ENCODE data around the gene ERBIN. TPM values are rescaled to one million over a fixed set of nuclear protein-coding genes. Genes with fewer than 3 reads are reported as not detected.
"Not testable (repeated sequence)": the region's sequence is repeated elsewhere in the genome, so short reads cannot be mapped to it uniquely, and the experiment has no call there.

The ERBIN gene
- total RNA-seq, 1 experiment from 2014 or later: 88.4 TPM

- H3K4me1 ChIP-seq (ENCODE audit: control insufficient read depth, insufficient read depth, low read length): no peaks in the 10 kb centered on the region
- no peak overlapping the region for H3K27ac ChIP-seq (ENCODE audit: low read length)
- DNase-seq (ENCODE audit: low read depth, low spot score): no peak
- ChIA-PET POLR2A (no interaction called here), CTCF (no interaction called here)
- no peaks in the 10 kb centered on the region for H3K36me3 ChIP-seq (ENCODE audit: control insufficient read depth, insufficient read depth, low read length)
- no peak overlapping the region for H3K4me3 ChIP-seq (ENCODE audit: low read depth in 2 of 2, low read length in 2 of 2)
- H3K9me3 ChIP-seq (ENCODE audit: control insufficient read depth, insufficient read depth, low read depth, low read length): no peaks in the 10 kb centered on the region
- ATAC-seq: no peak
- in situ Hi-C loops (cut with HindIII; ENCODE audit: low pct_unique_long_range_greater_than_20kb, low sequenced_read_pairs) (no loop called here), intact Hi-C loops (cut with micrococcal nuclease; ENCODE audit: unreplicated experiment) (no loop called here)
- TF ChIP-seq, protein P1, sequence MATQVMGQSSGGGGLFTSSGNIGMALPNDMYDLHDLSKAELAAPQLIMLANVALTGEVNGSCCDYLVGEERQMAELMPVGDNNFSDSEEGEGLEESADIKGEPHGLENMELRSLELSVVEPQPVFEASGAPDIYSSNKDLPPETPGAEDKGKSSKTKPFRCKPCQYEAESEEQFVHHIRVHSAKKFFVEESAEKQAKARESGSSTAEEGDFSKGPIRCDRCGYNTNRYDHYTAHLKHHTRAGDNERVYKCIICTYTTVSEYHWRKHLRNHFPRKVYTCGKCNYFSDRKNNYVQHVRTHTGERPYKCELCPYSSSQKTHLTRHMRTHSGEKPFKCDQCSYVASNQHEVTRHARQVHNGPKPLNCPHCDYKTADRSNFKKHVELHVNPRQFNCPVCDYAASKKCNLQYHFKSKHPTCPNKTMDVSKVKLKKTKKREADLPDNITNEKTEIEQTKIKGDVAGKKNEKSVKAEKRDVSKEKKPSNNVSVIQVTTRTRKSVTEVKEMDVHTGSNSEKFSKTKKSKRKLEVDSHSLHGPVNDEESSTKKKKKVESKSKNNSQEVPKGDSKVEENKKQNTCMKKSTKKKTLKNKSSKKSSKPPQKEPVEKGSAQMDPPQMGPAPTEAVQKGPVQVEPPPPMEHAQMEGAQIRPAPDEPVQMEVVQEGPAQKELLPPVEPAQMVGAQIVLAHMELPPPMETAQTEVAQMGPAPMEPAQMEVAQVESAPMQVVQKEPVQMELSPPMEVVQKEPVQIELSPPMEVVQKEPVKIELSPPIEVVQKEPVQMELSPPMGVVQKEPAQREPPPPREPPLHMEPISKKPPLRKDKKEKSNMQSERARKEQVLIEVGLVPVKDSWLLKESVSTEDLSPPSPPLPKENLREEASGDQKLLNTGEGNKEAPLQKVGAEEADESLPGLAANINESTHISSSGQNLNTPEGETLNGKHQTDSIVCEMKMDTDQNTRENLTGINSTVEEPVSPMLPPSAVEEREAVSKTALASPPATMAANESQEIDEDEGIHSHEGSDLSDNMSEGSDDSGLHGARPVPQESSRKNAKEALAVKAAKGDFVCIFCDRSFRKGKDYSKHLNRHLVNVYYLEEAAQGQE (IDR thresholded peaks at IDR 0.05; ENCODE audit: insufficient read depth in 1 of 2, low read depth in 2 of 2, low read length in 1 of 2): no peak
- no peak for TF ChIP-seq POLR2AphosphoS5 (IDR thresholded peaks at IDR 0.05; ENCODE audit: low read depth, low read length)
- no peak for TF ChIP-seq CTCF (IDR thresholded peaks at IDR 0.05)
- no peak for TF ChIP-seq TCF7L2 (IDR thresholded peaks at IDR 0.05; ENCODE audit: low read depth, low read length)
- TF ChIP-seq SIN3A (IDR thresholded peaks at IDR 0.05; ENCODE audit: borderline replicate concordance, insufficient read depth, low read depth, low read length): no peak
- H3K27me3 ChIP-seq (ENCODE audit: control insufficient read depth, insufficient read depth, low read length): no peaks in the 10 kb centered on the region
- no TSS peak for BruUV-seq (replicated peaks)
Observed at GRCh38 chr5:65883461-65883860, 42.9 kb upstream of the ERBIN start.

GRCh38 chr5:65886387-65886786 is 40.0 kb upstream of the ERBIN start:
- DNase-seq (ENCODE audit: low read depth, low spot score): no peak
- no peaks in the 10 kb centered on the region for H3K9me3 ChIP-seq (ENCODE audit: control insufficient read depth, insufficient read depth, low read depth, low read length)
- in situ Hi-C loops (cut with HindIII; ENCODE audit: low pct_unique_long_range_greater_than_20kb, low sequenced_read_pairs): no loop called here
- H3K36me3 ChIP-seq (ENCODE audit: control insufficient read depth, insufficient read depth, low read length): no peaks in the 10 kb centered on the region
- ChIA-PET POLR2A (no interaction called here), CTCF (no interaction called here)
- TF ChIP-seq, protein P1 (IDR thresholded peaks at IDR 0.05; ENCODE audit: insufficient read depth in 1 of 2, low read depth in 2 of 2, low read length in 1 of 2): no peak
- TF ChIP-seq TCF7L2 (IDR thresholded peaks at IDR 0.05; ENCODE audit: low read depth, low read length) (no peak), SIN3A (IDR thresholded peaks at IDR 0.05; ENCODE audit: borderline replicate concordance, insufficient read depth, low read depth, low read length) (no peak), POLR2AphosphoS5 (IDR thresholded peaks at IDR 0.05; ENCODE audit: low read depth, low read length) (no peak), CTCF (IDR thresholded peaks at IDR 0.05) (no peak)
- H3K27ac ChIP-seq (ENCODE audit: low read length): no peak overlapping the region
- ATAC-seq: no peak
- no peaks in the 10 kb centered on the region for H3K27me3 ChIP-seq (ENCODE audit: control insufficient read depth, insufficient read depth, low read length)
- intact Hi-C loops (cut with micrococcal nuclease; ENCODE audit: unreplicated experiment): no loop called here
- H3K4me3 ChIP-seq (ENCODE audit: low read depth in 2 of 2, low read length in 2 of 2): no peak overlapping the region
- BruUV-seq (replicated peaks): no TSS peak
- no peaks in the 10 kb centered on the region for H3K4me1 ChIP-seq (ENCODE audit: control insufficient read depth, insufficient read depth, low read length)

- intact Hi-C loops (cut with micrococcal nuclease; ENCODE audit: unreplicated experiment): not testable (repeated sequence)
Observed at GRCh38 chr5:65892024-65892423, 34.4 kb upstream of the ERBIN start.

More at GRCh38 chr5:65892024-65892423, 34.4 kb upstream of the ERBIN start:
- DNase-seq (ENCODE audit: low read depth, low spot score); H3K4me1 ChIP-seq (ENCODE audit: control insufficient read depth, insufficient read depth, low read length); BruUV-seq (replicated peaks); H3K27me3 ChIP-seq (ENCODE audit: control insufficient read depth, insufficient read depth, low read length); H3K9me3 ChIP-seq (ENCODE audit: control insufficient read depth, insufficient read depth, low read depth, low read length); ATAC-seq; CTCF ChIA-PET; H3K27ac ChIP-seq (ENCODE audit: low read length); H3K36me3 ChIP-seq (ENCODE audit: control insufficient read depth, insufficient read depth, low read length); in situ Hi-C loops (cut with HindIII; ENCODE audit: low pct_unique_long_range_greater_than_20kb, low sequenced_read_pairs); H3K4me3 ChIP-seq (ENCODE audit: low read depth in 2 of 2, low read length in 2 of 2): not testable (repeated sequence)
- POLR2A ChIA-PET: interaction anchor here (0.6 kb wide), 1 partner anchor 137 kb away, joined by 3 read pairs; no protein-coding TSS in a partner anchor
